GM21717 (cell line): Measurements from ENCODE around the gene CHP1.
A peak's percentile ranks its signal among the peaks of the same experiment; 100 is the strongest.
"Not testable (repeated sequence)": the region's sequence is repeated elsewhere in the genome, so short reads cannot be mapped to it uniquely, and the experiment has no call there.

ENCODE experiments used
- ATAC-seq: cut with Tn5 transposase; IDR thresholded peaks from one replicate; pipeline ENCODE4 v1.9.1; 2021; ENCODE audit warnings: mild to moderate bottlenecking, moderate library complexity; ENCODE audit not compliant: unreplicated experiment

CHP1 gene

DNA sequence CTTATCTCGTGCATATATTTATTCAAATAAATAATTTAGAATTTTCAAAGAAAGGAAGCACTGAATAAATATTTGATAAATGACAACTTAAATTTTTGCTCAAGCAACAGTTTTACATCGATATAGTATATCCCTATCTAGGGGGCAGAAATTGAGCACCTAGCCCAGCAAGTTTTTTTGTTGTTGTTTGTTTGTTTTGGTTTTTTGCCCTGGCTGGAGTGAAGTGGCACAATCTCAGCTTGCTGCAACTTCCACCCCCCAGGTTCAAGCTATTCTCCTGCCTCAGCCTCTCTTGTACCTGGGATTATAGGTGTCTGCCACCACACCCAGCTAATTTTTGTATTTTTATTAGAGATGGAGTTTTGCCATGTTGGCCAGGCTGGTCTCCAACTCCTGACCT, 58.9 kb downstream of the CHP1 start:
- no peak for ATAC-seq

GRCh38 chr15:41291065-41291631, 60.1 kb downstream of the CHP1 start:
- peak; percentile 74 for ATAC-seq

- no peak for ATAC-seq
These were observed 61.5 kb downstream of the CHP1 start for GRCh38 chr15:41292521-41292920.

DNA sequence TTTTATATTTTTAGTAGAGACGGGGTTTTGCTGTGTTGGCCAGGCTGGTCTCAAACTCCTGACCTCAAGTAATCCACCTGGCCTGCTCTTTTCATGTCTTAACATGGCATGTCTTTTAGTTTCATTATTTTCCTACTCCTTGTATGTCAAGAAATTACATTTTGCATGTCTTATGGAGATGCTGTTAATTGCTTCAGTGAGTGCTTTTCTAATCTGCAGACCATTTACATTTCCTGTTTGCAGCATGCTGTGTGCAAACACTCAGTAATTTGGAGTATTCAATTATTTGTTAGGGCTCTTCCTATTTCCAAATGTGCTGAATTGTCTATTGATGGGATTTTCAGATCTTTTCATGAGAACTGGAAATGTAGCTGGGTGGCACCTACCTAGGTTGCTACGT, 70.1 kb downstream of the CHP1 start:
- not testable (repeated sequence) for ATAC-seq

DNA sequence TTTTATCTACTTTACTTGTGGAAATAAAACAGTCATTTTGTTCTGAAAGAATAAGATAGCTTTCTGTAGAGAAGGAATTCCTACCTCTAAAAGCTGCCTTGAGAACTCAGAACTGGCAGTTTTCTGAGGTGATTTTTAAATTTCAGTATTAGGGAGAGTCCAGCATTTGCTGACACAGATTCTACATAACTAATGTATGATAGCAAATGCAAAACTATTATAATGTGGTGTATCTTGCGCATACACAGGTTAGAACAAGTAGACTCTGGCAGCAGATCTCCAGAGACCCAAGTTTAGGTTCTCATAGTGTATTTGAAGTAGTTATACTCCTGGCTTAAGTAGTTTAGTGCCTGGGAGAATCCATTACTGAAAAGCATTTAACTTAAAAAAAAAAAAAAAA, 70.5 kb downstream of the CHP1 start:
- ATAC-seq = no peak

GRCh38 chr15:41304149-41304770, 73.2 kb downstream of the CHP1 start:
- ATAC-seq = no peak

- no peak for ATAC-seq
These were observed 76.6 kb downstream of the CHP1 start for GRCh38 chr15:41307679-41308078.

DNA sequence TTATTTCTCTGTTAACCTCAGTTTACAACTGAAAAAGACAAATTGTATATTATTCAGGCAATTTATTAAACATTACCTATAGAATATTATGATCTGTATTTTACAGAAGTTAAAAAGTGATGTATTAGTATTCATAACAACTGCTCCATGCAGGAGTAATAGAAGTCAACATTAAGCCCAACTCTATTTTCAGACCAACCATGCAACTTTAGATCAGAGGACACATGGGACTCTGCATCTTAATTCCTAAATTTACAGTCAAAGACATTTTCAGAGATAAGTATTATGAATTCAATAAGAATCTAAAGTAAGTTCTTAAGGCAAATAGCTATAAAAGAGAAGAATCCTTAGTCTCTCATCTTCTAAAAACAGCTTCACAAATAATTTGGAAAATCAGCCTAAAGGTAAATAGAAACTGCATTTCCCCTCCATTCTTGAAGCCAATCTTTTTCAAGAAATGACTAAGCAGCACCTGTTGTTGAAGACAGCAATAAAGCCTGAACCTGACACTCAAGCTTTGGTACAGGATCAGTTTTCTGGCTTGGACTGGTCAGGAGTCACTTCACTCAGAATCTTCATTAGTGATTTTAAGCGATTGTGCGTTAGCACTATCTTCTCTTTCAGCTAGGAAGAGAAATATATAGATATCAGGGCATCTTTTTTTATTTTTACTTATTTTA, 78.3 kb downstream of the CHP1 start:
- no peak for ATAC-seq

GRCh38 chr15:41320805-41321330, 89.8 kb downstream of the CHP1 start:
- not testable (repeated sequence) for ATAC-seq

GRCh38 chr15:41323611-41324010, 92.5 kb downstream of the CHP1 start:
- ATAC-seq = no peak

DNA sequence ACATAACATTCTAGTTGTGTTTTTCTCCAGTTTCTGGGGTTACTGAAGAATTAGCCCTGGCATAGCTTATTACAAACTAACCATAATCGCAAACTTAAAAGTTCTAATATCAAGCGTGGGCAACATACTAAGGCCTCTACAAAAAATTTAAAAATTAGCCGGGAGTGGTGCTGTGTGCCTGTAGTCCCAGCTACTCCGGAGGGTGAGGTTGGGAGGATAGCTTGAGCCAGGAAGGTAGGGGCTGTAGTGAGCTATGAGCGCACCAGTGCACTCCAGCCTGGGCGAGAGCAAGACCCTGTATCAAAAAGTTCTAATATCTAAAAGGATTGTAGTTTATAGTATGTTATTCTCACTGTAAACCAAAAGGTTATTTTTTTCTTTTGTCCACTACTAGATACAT, 100.2 kb downstream of the CHP1 start:
- no peak for ATAC-seq
